Kidney (tissue), 14 donors: Measurements from ENCODE around the gene HOXB8. TPM values are rescaled to one million over a fixed set of nuclear protein-coding genes. Genes with fewer than 3 reads are reported as not detected.

Experiments used
- DNase-seq, 5 donors: peaks; one replicate each; pipeline ENCODE4 v3.0.0-alpha.2; 2013 to 2020
- FAIRE-seq: peaks from 2 replicates; lab custom pipeline; 2012; peaks lifted over from hg19 to GRCh38; lab: Jason Lieb, UNC
- H3K27ac ChIP-seq, 2 donors: one replicate each; pipeline ENCODE4 v1.7.0; 2013; ENCODE audit warnings: low read depth in 2 of 2, low read length in 2 of 2, inconsistent platforms in 1 of 2
- H3K27me3 ChIP-seq: one replicate; pipeline ENCODE4 v1.7.1; 2013; ENCODE audit warnings: low read length, inconsistent platforms; ENCODE audit not compliant: control insufficient read depth, insufficient read depth
- H3K36me3 ChIP-seq, 3 donors: one replicate each; pipeline versions ENCODE4 v1.7.0 to v1.7.1; 2013; ENCODE audit warnings: low read length in 3 of 3, control low read depth in 1 of 3, inconsistent platforms in 1 of 3; ENCODE audit not compliant: insufficient read depth in 3 of 3, control insufficient read depth in 2 of 3
- H3K4me1 ChIP-seq, 3 donors: one replicate each; pipeline versions ENCODE4 v1.7.0 to v1.7.1; 2013; ENCODE audit warnings: low read length in 3 of 3, inconsistent platforms in 1 of 3, low read depth in 1 of 3; ENCODE audit not compliant: control insufficient read depth in 2 of 3, insufficient read depth in 2 of 3
- H3K4me3 ChIP-seq, 3 donors: one replicate each; pipeline versions ENCODE4 v1.7.0 to v1.8.1; 2013; ENCODE audit warnings: low read length in 3 of 3, control low read depth in 1 of 3, inconsistent platforms in 1 of 3
- H3K9ac ChIP-seq, 3 donors: one replicate each; pipeline versions ENCODE4 v1.7.0 to v1.7.1; 2013; ENCODE audit warnings: low read length in 3 of 3, control low read depth in 1 of 3, inconsistent platforms in 1 of 3
- H3K9me3 ChIP-seq, 3 donors: one replicate each; pipeline versions ENCODE4 v1.7.0 to v1.7.1; 2013; ENCODE audit warnings: low read length in 3 of 3, control low read depth in 1 of 3, inconsistent platforms in 1 of 3; ENCODE audit not compliant: control insufficient read depth in 2 of 3, insufficient read depth in 1 of 3
- intact Hi-C: fragments of 100-400 bp; cut with DNase I; formaldehyde crosslinking; loops from one replicate; pipeline ENCODE4 v1.11.1; 2022
- polyA plus RNA-seq: library from polyadenylated mRNA; stranded (reverse); fragments of 350-450 nt; fragmentation: Illumina TruSeq; extraction: RNeasy Lipid Tissue Mini Kit (QIAGEN cat#74804); gene quantifications from one replicate; pipeline ENCODE4 v1.2.3, GENCODE V29; 2014; ENCODE audit warnings: low read depth, low replicate concordance; ENCODE audit not compliant: insufficient read depth
- total RNA-seq: library from RNA; stranded (reverse); fragmentation: NEBNext Ultra II Directional; extraction: Animal tissue kit (Norgen Biotek cat#: 25700); gene quantifications from one replicate; pipeline ENCODE4 v1.2.1, GENCODE V29; 2021
- TF ChIP-seq, protein P1 (sequence below): IDR thresholded peaks from 3 replicates; pipeline ENCODE4 v1.5.1; 2012; ENCODE audit warnings: mild to moderate bottlenecking, moderate library complexity, borderline replicate concordance; ENCODE audit not compliant: insufficient read depth; ENCODE audit errors: extremely low read depth
- donor health status: control.
- donor health status: control.
- donor health status: control.
- donor health status: control.
- donor health status: control.
- donor health status: DM: yes; HTN: yes; CAD: no.
- donor health status: Normal renal cell carcinoma (clear cell type).

Gene HOXB8
- total and polyA plus RNA-seq, 2 donors from 2014 or later: 19.3 to 48.7 TPM

- TF ChIP-seq, protein P1, sequence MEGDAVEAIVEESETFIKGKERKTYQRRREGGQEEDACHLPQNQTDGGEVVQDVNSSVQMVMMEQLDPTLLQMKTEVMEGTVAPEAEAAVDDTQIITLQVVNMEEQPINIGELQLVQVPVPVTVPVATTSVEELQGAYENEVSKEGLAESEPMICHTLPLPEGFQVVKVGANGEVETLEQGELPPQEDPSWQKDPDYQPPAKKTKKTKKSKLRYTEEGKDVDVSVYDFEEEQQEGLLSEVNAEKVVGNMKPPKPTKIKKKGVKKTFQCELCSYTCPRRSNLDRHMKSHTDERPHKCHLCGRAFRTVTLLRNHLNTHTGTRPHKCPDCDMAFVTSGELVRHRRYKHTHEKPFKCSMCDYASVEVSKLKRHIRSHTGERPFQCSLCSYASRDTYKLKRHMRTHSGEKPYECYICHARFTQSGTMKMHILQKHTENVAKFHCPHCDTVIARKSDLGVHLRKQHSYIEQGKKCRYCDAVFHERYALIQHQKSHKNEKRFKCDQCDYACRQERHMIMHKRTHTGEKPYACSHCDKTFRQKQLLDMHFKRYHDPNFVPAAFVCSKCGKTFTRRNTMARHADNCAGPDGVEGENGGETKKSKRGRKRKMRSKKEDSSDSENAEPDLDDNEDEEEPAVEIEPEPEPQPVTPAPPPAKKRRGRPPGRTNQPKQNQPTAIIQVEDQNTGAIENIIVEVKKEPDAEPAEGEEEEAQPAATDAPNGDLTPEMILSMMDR: no peak
- DNase-seq: peak in 4 of 5 donors; percentile 66 to 80 (median 78)
- Histone ChIP-seq H3K4me1 (peaks cover 0 to 8% (median 0%) of the 10 kb centered on the region in 3 donors), H3K27me3 (no peaks in the 10 kb centered on the region), H3K36me3 (peaks cover 0 to 12% (median 3%) of the 10 kb centered on the region in 3 donors), H3K27ac (peak within 1 kb of the TSS; percentile 92 to 93), H3K9ac (peak within 1 kb of the TSS; percentile 45 to 78 (median 61)), H3K9me3 (no peaks in the 10 kb centered on the region), H3K4me3 (peak within 1 kb of the TSS; percentile 49 to 69 (median 67))
- no peak for FAIRE-seq
- intact Hi-C loops: loop anchor here (10.0 kb wide), 1 partner anchor 258 kb away; no protein-coding TSS in a partner anchor
Observed at GRCh38 chr17:48593126-48593829, 21.8 kb downstream of the HOXB8 start, which contains the start of gene HOXB5. HOXB5 (minus strand) TSS chr17:48593779; CDS start chr17:48593682, 97 bp downstream.

- H3K4me1 ChIP-seq: peaks cover 0 to 11% (median 0%) of the 10 kb centered on the region in 3 donors
- H3K36me3 ChIP-seq: peaks cover 0 to 12% (median 3%) of the 10 kb centered on the region in 3 donors
- H3K27me3 ChIP-seq: no peaks in the 10 kb centered on the region
- H3K4me3 ChIP-seq: peak overlapping the region; percentile 49 to 69 (median 59)
- TF ChIP-seq, protein P1: no peak
- H3K9me3 ChIP-seq: no peaks in the 10 kb centered on the region
- peak overlapping the region; percentile 92 to 93 for H3K27ac ChIP-seq
- peak overlapping the region; percentile 18 to 78 (median 61) for H3K9ac ChIP-seq
- intact Hi-C loops: loop anchor here (10.0 kb wide), 1 partner anchor 258 kb away; no protein-coding TSS in a partner anchor
- FAIRE-seq: no peak
- no peak for DNase-seq
Observed at GRCh38 chr17:48592577-48592976, 22.5 kb downstream of the HOXB8 start.

GRCh38 chr17:48592057-48592514 lies 23.0 kb downstream of the HOXB8 start:
- DNase-seq (peak in 2 of 5 donors; percentile 68 to 82), FAIRE-seq (no peak)
- H3K4me3 ChIP-seq: peak overlapping the region in 2 of 3 donors; percentile 59 to 69
- intact Hi-C loops: loop anchor here (10.0 kb wide), 1 partner anchor 257 kb away; no protein-coding TSS in a partner anchor
- H3K9me3 ChIP-seq: no peaks in the 10 kb centered on the region
- H3K36me3 ChIP-seq: peaks cover 0 to 12% (median 3%) of the 10 kb centered on the region in 3 donors
- peak overlapping the region; percentile 41 to 61 (median 43) for H3K9ac ChIP-seq
- no peaks in the 10 kb centered on the region for H3K27me3 ChIP-seq
- peak overlapping the region; percentile 85 to 93 for H3K27ac ChIP-seq
- TF ChIP-seq, protein P1: no peak
- H3K4me1 ChIP-seq: peaks cover 3 to 15% (median 3%) of the 10 kb centered on the region in 3 donors
